ENCODE measurements around the gene HIP1R.
A peak's percentile ranks its signal among the peaks of the same experiment; 100 is the strongest.

HIP1R gene

GRCh38 chr12:122813310-122813713, 21.9 kb upstream of the HIP1R start:
- Histone ChIP-seq H3K27me3 (ENCODE audit: control insufficient read depth, insufficient read depth, low read length) (no peaks in the 10 kb centered on the region), H3K4me3 (ENCODE audit: low read depth, low read length) (no peak overlapping the region), H3K9ac (ENCODE audit: low read depth, low read length) (no peak overlapping the region), H3K4me1 (ENCODE audit: control insufficient read depth, insufficient read depth, low read length) (no peaks in the 10 kb centered on the region), H3K9me3 (ENCODE audit: control insufficient read depth, insufficient read depth, low read length) (no peaks in the 10 kb centered on the region), H3K36me3 (ENCODE audit: control insufficient read depth, insufficient read depth, low read length) (no peaks in the 10 kb centered on the region)

- Histone ChIP-seq H3K9me3 (ENCODE audit: control insufficient read depth, insufficient read depth, low read length) (no peaks in the 10 kb centered on the region), H3K4me1 (ENCODE audit: control insufficient read depth, insufficient read depth, low read length) (no peaks in the 10 kb centered on the region), H3K27me3 (ENCODE audit: control insufficient read depth, insufficient read depth, low read length) (no peaks in the 10 kb centered on the region), H3K4me3 (ENCODE audit: low read depth, low read length) (no peak overlapping the region), H3K36me3 (ENCODE audit: control insufficient read depth, insufficient read depth, low read length) (no peaks in the 10 kb centered on the region), H3K9ac (ENCODE audit: low read depth, low read length) (no peak overlapping the region)
Measured at GRCh38 chr12:122819209-122819785, 16.0 kb upstream of the HIP1R start.

GRCh38 chr12:122820138-122820537, 15.1 kb upstream of the HIP1R start:
- Histone ChIP-seq H3K4me3 (ENCODE audit: low read depth, low read length) (no peak overlapping the region), H3K4me1 (ENCODE audit: control insufficient read depth, insufficient read depth, low read length) (no peaks in the 10 kb centered on the region), H3K36me3 (ENCODE audit: control insufficient read depth, insufficient read depth, low read length) (no peaks in the 10 kb centered on the region), H3K9me3 (ENCODE audit: control insufficient read depth, insufficient read depth, low read length) (no peaks in the 10 kb centered on the region), H3K27me3 (ENCODE audit: control insufficient read depth, insufficient read depth, low read length) (no peaks in the 10 kb centered on the region), H3K9ac (ENCODE audit: low read depth, low read length) (no peak overlapping the region)

- Histone ChIP-seq H3K4me1 (ENCODE audit: control insufficient read depth, insufficient read depth, low read length) (no peaks in the 10 kb centered on the region), H3K9ac (ENCODE audit: low read depth, low read length) (no peak overlapping the region), H3K9me3 (ENCODE audit: control insufficient read depth, insufficient read depth, low read length) (no peaks in the 10 kb centered on the region), H3K36me3 (ENCODE audit: control insufficient read depth, insufficient read depth, low read length) (no peaks in the 10 kb centered on the region), H3K4me3 (ENCODE audit: low read depth, low read length) (no peak overlapping the region), H3K27me3 (ENCODE audit: control insufficient read depth, insufficient read depth, low read length) (no peaks in the 10 kb centered on the region)
Measured at GRCh38 chr12:122820838-122821271, 14.4 kb upstream of the HIP1R start.

GRCh38 chr12:122823429-122823828, 11.8 kb upstream of the HIP1R start:
- no peak overlapping the region for H3K4me3 ChIP-seq (ENCODE audit: low read depth, low read length)

GRCh38 chr12:122825773-122826724, 9.2 kb upstream of the HIP1R start:
- H3K27me3 ChIP-seq (ENCODE audit: control insufficient read depth, insufficient read depth, low read length), result no peaks in the 10 kb centered on the region
- no peaks in the 10 kb centered on the region for H3K36me3 ChIP-seq (ENCODE audit: control insufficient read depth, insufficient read depth, low read length)
- no peak overlapping the region for H3K9ac ChIP-seq (ENCODE audit: low read depth, low read length)
- peaks cover 2% of the 10 kb centered on the region for H3K4me1 ChIP-seq (ENCODE audit: control insufficient read depth, insufficient read depth, low read length)
- H3K4me3 ChIP-seq (ENCODE audit: low read depth, low read length), result peak overlapping the region; percentile 14
- H3K9me3 ChIP-seq (ENCODE audit: control insufficient read depth, insufficient read depth, low read length), result no peaks in the 10 kb centered on the region

More at GRCh38 chr12:122823429-122823828, 11.8 kb upstream of the HIP1R start:
- no peaks in the 10 kb centered on the region for H3K36me3 ChIP-seq (ENCODE audit: control insufficient read depth, insufficient read depth, low read length)
- H3K27me3 ChIP-seq (ENCODE audit: control insufficient read depth, insufficient read depth, low read length), result no peaks in the 10 kb centered on the region
- peaks cover 2% of the 10 kb centered on the region for H3K4me1 ChIP-seq (ENCODE audit: control insufficient read depth, insufficient read depth, low read length)
- no peaks in the 10 kb centered on the region for H3K9me3 ChIP-seq (ENCODE audit: control insufficient read depth, insufficient read depth, low read length)
- H3K9ac ChIP-seq (ENCODE audit: low read depth, low read length), result no peak overlapping the region

- Histone ChIP-seq H3K27me3 (ENCODE audit: control insufficient read depth, insufficient read depth, low read length) (no peaks in the 10 kb centered on the region), H3K36me3 (ENCODE audit: control insufficient read depth, insufficient read depth, low read length) (no peaks in the 10 kb centered on the region), H3K4me1 (ENCODE audit: control insufficient read depth, insufficient read depth, low read length) (peaks cover 2% of the 10 kb centered on the region), H3K9me3 (ENCODE audit: control insufficient read depth, insufficient read depth, low read length) (no peaks in the 10 kb centered on the region), H3K4me3 (ENCODE audit: low read depth, low read length) (no peak overlapping the region), H3K9ac (ENCODE audit: low read depth, low read length) (no peak overlapping the region)
Measured at GRCh38 chr12:122827258-122827657, 8.0 kb upstream of the HIP1R start.

- peaks cover 2% of the 10 kb centered on the region for H3K4me1 ChIP-seq (ENCODE audit: control insufficient read depth, insufficient read depth, low read length)
- H3K9ac ChIP-seq (ENCODE audit: low read depth, low read length), result no peak overlapping the region
- H3K9me3 ChIP-seq (ENCODE audit: control insufficient read depth, insufficient read depth, low read length), result no peaks in the 10 kb centered on the region
- no peak overlapping the region for H3K4me3 ChIP-seq (ENCODE audit: low read depth, low read length)
- no peaks in the 10 kb centered on the region for H3K36me3 ChIP-seq (ENCODE audit: control insufficient read depth, insufficient read depth, low read length)
- H3K27me3 ChIP-seq (ENCODE audit: control insufficient read depth, insufficient read depth, low read length), result peaks cover 4% of the 10 kb centered on the region
Measured at GRCh38 chr12:122830517-122831214, 4.6 kb upstream of the HIP1R start.

GRCh38 chr12:122834104-122834920, 945 bp upstream of the HIP1R start:
- peaks cover 8% of the 10 kb centered on the region for H3K4me1 ChIP-seq (ENCODE audit: control insufficient read depth, insufficient read depth, low read length)
- H3K9me3 ChIP-seq (ENCODE audit: control insufficient read depth, insufficient read depth, low read length), result no peaks in the 10 kb centered on the region
- peaks cover 19% of the 10 kb centered on the region for H3K27me3 ChIP-seq (ENCODE audit: control insufficient read depth, insufficient read depth, low read length)
- no peaks in the 10 kb centered on the region for H3K36me3 ChIP-seq (ENCODE audit: control insufficient read depth, insufficient read depth, low read length)
- no peak overlapping the region for H3K9ac ChIP-seq (ENCODE audit: low read depth, low read length)
- H3K4me3 ChIP-seq (ENCODE audit: low read depth, low read length), result peak overlapping the region; percentile 80

GRCh38 chr12:122835750-122836026, 431 bp downstream of the HIP1R start:
- peaks cover 8% of the 10 kb centered on the region for H3K4me1 ChIP-seq (ENCODE audit: control insufficient read depth, insufficient read depth, low read length)
- peak overlapping the region; percentile 66 for H3K4me3 ChIP-seq (ENCODE audit: low read depth, low read length)
- H3K27me3 ChIP-seq (ENCODE audit: control insufficient read depth, insufficient read depth, low read length), result peaks cover 19% of the 10 kb centered on the region
- no peak overlapping the region for H3K9ac ChIP-seq (ENCODE audit: low read depth, low read length)
- no peaks in the 10 kb centered on the region for H3K36me3 ChIP-seq (ENCODE audit: control insufficient read depth, insufficient read depth, low read length)
- no peaks in the 10 kb centered on the region for H3K9me3 ChIP-seq (ENCODE audit: control insufficient read depth, insufficient read depth, low read length)

Measured in iPS-15b (cell line).